Measurements from ENCODE around the gene ERC2. TPM values are rescaled to one million over a fixed set of nuclear protein-coding genes. Genes with fewer than 3 reads are reported as not detected.

The ERC2 gene
- total RNA-seq, 1 experiment from 2014 or later: 0.90 TPM

GRCh38 chr3:55704521-55704920, 763.7 kb downstream of the ERC2 start:
- intact Hi-C loops (cut with micrococcal nuclease; ENCODE audit: unreplicated experiment): no loop called here

GRCh38 chr3:55702822-55703221, 765.4 kb downstream of the ERC2 start:
- POLR2A ChIA-PET (ENCODE audit: low non-redundant PET): no interaction called here
- no TSS peak for BruUV-seq (replicated peaks)

More at GRCh38 chr3:55704521-55704920, 763.7 kb downstream of the ERC2 start:
- Histone ChIP-seq H3K4me3 (ENCODE audit: low read depth, low read length, poor library complexity, severe bottlenecking) (no peak overlapping the region), H3K27ac (ENCODE audit: low read depth, low read length, poor library complexity, severe bottlenecking) (no peak overlapping the region), H3K4me1 (ENCODE audit: insufficient read depth, low read length, poor library complexity, severe bottlenecking) (no peaks in the 10 kb centered on the region), H3K27me3 (replicated peaks; ENCODE audit: insufficient read depth, low read depth, low read length, poor library complexity) (no peaks in the 10 kb centered on the region), H3K9me3 (ENCODE audit: low read depth, low read length, poor library complexity, severe bottlenecking) (no peaks in the 10 kb centered on the region), H3K36me3 (ENCODE audit: insufficient read depth, low read length, poor library complexity, severe bottlenecking) (no peaks in the 10 kb centered on the region)
- TF ChIP-seq EZH2 (IDR thresholded peaks at IDR 0.05; ENCODE audit: borderline replicate concordance, low read depth, low read length, poor library complexity, severe bottlenecking): no peak
- TF ChIP-seq CTCF (conservative IDR thresholded peaks at IDR 0.05; ENCODE audit: low read depth, low read length): no peak
- no TSS peak for BruUV-seq (replicated peaks)
- ChIA-PET CTCF (no interaction called here), POLR2A (ENCODE audit: low non-redundant PET) (no interaction called here)
- no peak for DNase-seq (ENCODE audit: low spot score)

GRCh38 chr3:55701997-55702396, 766.3 kb downstream of the ERC2 start:
- BruUV-seq (replicated peaks): no TSS peak
- ChIA-PET POLR2A (ENCODE audit: low non-redundant PET) (no interaction called here), CTCF (no interaction called here)
- intact Hi-C loops (cut with micrococcal nuclease; ENCODE audit: unreplicated experiment): no loop called here
- Histone ChIP-seq H3K36me3 (ENCODE audit: insufficient read depth, low read length, poor library complexity, severe bottlenecking) (no peaks in the 10 kb centered on the region), H3K27me3 (replicated peaks; ENCODE audit: insufficient read depth, low read depth, low read length, poor library complexity) (no peaks in the 10 kb centered on the region), H3K4me1 (ENCODE audit: insufficient read depth, low read length, poor library complexity, severe bottlenecking) (no peaks in the 10 kb centered on the region), H3K27ac (ENCODE audit: low read depth, low read length, poor library complexity, severe bottlenecking) (no peak overlapping the region), H3K9me3 (ENCODE audit: low read depth, low read length, poor library complexity, severe bottlenecking) (no peaks in the 10 kb centered on the region), H3K4me3 (ENCODE audit: low read depth, low read length, poor library complexity, severe bottlenecking) (no peak overlapping the region)
- TF ChIP-seq EZH2 (IDR thresholded peaks at IDR 0.05; ENCODE audit: borderline replicate concordance, low read depth, low read length, poor library complexity, severe bottlenecking) (no peak), CTCF (conservative IDR thresholded peaks at IDR 0.05; ENCODE audit: low read depth, low read length) (no peak)
- no peak for DNase-seq (ENCODE audit: low spot score)

More at GRCh38 chr3:55702822-55703221, 765.4 kb downstream of the ERC2 start:
- no peaks in the 10 kb centered on the region for H3K36me3 ChIP-seq (ENCODE audit: insufficient read depth, low read length, poor library complexity, severe bottlenecking)
- no peaks in the 10 kb centered on the region for H3K4me1 ChIP-seq (ENCODE audit: insufficient read depth, low read length, poor library complexity, severe bottlenecking)
- H3K27ac ChIP-seq (ENCODE audit: low read depth, low read length, poor library complexity, severe bottlenecking): no peak overlapping the region
- no peak overlapping the region for H3K4me3 ChIP-seq (ENCODE audit: low read depth, low read length, poor library complexity, severe bottlenecking)
- H3K27me3 ChIP-seq (replicated peaks; ENCODE audit: insufficient read depth, low read depth, low read length, poor library complexity): no peaks in the 10 kb centered on the region
- CTCF ChIA-PET: no interaction called here
- DNase-seq (ENCODE audit: low spot score): no peak
- no peaks in the 10 kb centered on the region for H3K9me3 ChIP-seq (ENCODE audit: low read depth, low read length, poor library complexity, severe bottlenecking)
- intact Hi-C loops (cut with micrococcal nuclease; ENCODE audit: unreplicated experiment): no loop called here
- no peak for TF ChIP-seq EZH2 (IDR thresholded peaks at IDR 0.05; ENCODE audit: borderline replicate concordance, low read depth, low read length, poor library complexity, severe bottlenecking)
- TF ChIP-seq CTCF (conservative IDR thresholded peaks at IDR 0.05; ENCODE audit: low read depth, low read length): no peak

Measured in A673 (cell line).